Gastroesophageal sphincter (tissue), 3 donors: ENCODE results near the gene FGF4.

Experiments
- CTCF ChIP-seq, 4 experiments: fragments of 200-600 bp in 2 of 4; fragments of 450-650 bp in 2 of 4; sonication (generic) in 1 of 4; IDR thresholded peaks; one replicate each; pipeline ENCODE4 v1.5.1; 2017 to 2019; ENCODE audit warnings: antibody characterized with exemption in 4 of 4, mild to moderate bottlenecking in 2 of 4, moderate library complexity in 2 of 4
- EP300 ChIP-seq: sonication (generic); formaldehyde crosslinking; IDR thresholded peaks from one replicate; pipeline ENCODE4 v1.6.1; 2017; ENCODE audit warnings: antibody characterized with exemption, mild to moderate bottlenecking

GRCh38 chr11:69812256-69812655, 37.1 kb upstream of the FGF4 start:
- no peak for TF ChIP-seq CTCF (IDR thresholded peaks at IDR 0.05)
- no peak for TF ChIP-seq EP300
